Neuron (in vitro differentiated cells): ENCODE measurements around the gene PPBP.
"Not testable (repeated sequence)": the region's sequence is repeated elsewhere in the genome, so short reads cannot be mapped to it uniquely, and the experiment has no call there.

Source experiments
- H2AFZ ChIP-seq: one replicate; pipeline ENCODE4 v1.6.1; 2013; ENCODE audit warnings: low read depth, mild to moderate bottlenecking, inconsistent platforms, low read length, moderate library complexity
- H3K27me3 ChIP-seq: one replicate; pipeline ENCODE4 v1.6.1; 2013; ENCODE audit warnings: low read length; ENCODE audit not compliant: insufficient read depth
- H3K36me3 ChIP-seq: one replicate; pipeline ENCODE4 v1.6.1; 2013; ENCODE audit warnings: low read length; ENCODE audit not compliant: insufficient read depth
- H3K4me1 ChIP-seq: one replicate; pipeline ENCODE4 v1.6.1; 2013; ENCODE audit warnings: low read length; ENCODE audit not compliant: insufficient read depth
- H3K4me3 ChIP-seq: 2 replicates; pipeline ENCODE4 v1.5.1; 2013; ENCODE audit warnings: mild to moderate bottlenecking, low read length, moderate library complexity
- H3K9me3 ChIP-seq: one replicate; pipeline ENCODE4 v1.6.1; 2013; ENCODE audit warnings: low read length

PPBP gene

DNA sequence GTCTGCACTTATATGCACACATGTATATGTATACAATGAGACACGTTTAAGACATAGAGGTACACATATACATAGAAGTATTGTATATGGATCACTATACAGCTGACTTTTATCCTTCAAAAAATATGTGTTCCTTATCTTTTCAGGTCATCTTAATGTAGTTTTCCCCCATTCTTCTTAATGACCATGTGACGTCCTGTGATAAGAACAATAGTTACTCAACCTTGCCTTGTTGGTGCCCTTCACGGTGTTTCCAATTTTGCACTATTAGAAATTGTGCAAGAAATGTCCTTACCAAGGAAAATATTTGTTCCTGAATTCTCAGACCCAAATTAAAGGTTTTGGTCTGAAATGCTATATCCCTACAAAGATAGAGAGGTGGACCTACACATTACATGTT is 1.0 kb upstream of the PPBP start:
- no peaks in the 10 kb centered on the region for H3K9me3 ChIP-seq
- no peak overlapping the region for H2AFZ ChIP-seq
- H3K4me1 ChIP-seq = no peaks in the 10 kb centered on the region
- H3K27me3 ChIP-seq = no peaks in the 10 kb centered on the region
- H3K36me3 ChIP-seq = no peaks in the 10 kb centered on the region
- no peak overlapping the region for H3K4me3 ChIP-seq

DNA sequence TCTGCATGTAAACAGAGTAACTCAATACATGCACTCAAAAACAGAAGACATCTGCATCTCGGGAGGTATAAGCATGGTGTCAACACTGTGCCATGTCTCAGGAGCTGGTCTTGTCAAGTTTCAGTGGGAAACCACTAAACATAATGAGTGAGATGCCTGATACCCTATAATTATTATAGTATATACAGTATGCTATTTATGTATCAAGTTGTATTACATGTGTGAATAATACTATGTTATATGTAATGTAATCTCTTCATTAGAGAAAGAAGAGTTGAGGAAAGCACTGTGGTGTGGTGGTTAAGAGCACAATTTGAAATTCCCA is 2.5 kb downstream of the PPBP start:
- Histone ChIP-seq H2AFZ (no peak overlapping the region), H3K4me3 (no peak overlapping the region), H3K9me3 (no peaks in the 10 kb centered on the region), H3K27me3 (no peaks in the 10 kb centered on the region), H3K4me1 (no peaks in the 10 kb centered on the region), H3K36me3 (no peaks in the 10 kb centered on the region)

- H3K9me3 ChIP-seq = no peaks in the 10 kb centered on the region
- H3K4me1 ChIP-seq = peaks cover 3% of the 10 kb centered on the region
- H2AFZ ChIP-seq = no peak overlapping the region
- H3K27me3 ChIP-seq = no peaks in the 10 kb centered on the region
- H3K4me3 ChIP-seq = no peak overlapping the region
- H3K36me3 ChIP-seq = no peaks in the 10 kb centered on the region
These were observed 3.1 kb downstream of the PPBP start for GRCh38 chr4:73984736-73985527.

DNA sequence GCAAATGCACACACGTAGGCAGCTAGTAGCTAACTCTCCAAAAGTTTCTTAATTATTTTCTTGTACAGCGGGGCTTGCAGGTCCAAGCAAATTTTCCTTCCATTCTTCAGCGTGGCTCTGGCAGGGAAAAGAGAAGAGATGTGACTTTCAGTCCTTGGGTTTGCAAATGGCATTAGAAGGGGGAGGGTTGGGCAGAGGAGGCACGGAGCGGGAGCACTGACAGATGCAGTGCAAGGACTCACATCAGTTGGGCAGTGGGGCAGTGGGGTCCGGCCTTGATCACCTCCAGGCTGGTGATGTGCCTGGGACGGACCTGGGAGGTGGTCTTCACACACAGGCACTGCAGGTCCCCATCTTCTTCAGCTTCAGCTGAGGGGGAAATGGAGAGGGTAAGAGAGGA is 6.8 kb downstream of the PPBP start:
- H3K27me3 ChIP-seq, H2AFZ ChIP-seq, H3K36me3 ChIP-seq, H3K9me3 ChIP-seq, H3K4me3 ChIP-seq: not testable (repeated sequence)
- peaks cover 13% of the 10 kb centered on the region for H3K4me1 ChIP-seq

GRCh38 chr4:73979407-73979957 is 8.5 kb downstream of the PPBP start:
- H3K36me3 ChIP-seq = no peaks in the 10 kb centered on the region
- no peak overlapping the region for H3K4me3 ChIP-seq
- peaks cover 13% of the 10 kb centered on the region for H3K4me1 ChIP-seq
- no peaks in the 10 kb centered on the region for H3K9me3 ChIP-seq
- no peak overlapping the region for H2AFZ ChIP-seq
- H3K27me3 ChIP-seq = no peaks in the 10 kb centered on the region

- peaks cover 13% of the 10 kb centered on the region for H3K4me1 ChIP-seq
- no peaks in the 10 kb centered on the region for H3K36me3 ChIP-seq
- H3K9me3 ChIP-seq = no peaks in the 10 kb centered on the region
- H3K4me3 ChIP-seq = no peak overlapping the region
- H3K27me3 ChIP-seq = no peaks in the 10 kb centered on the region
- no peak overlapping the region for H2AFZ ChIP-seq
These were observed 9.1 kb downstream of the PPBP start for GRCh38 chr4:73978886-73979285.

DNA sequence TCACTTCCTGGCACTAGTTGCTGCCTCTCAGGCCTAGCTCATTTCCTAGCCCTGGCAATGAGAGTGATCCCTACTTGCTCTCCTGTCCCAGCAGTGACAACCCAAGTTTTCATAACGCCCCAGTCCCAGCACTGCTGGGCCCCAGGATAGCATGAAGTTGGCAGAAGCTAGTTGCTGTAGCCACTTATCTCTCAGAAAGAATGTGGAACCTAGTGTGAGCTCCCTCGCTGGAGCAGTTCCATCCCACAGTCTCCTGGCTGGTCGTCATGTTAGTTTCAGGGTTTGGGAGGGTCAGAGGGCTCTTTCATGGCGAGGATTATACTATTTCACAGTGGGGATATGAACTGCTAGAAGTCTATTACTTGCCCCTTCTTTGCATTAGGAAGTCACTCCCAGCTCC is 11.3 kb downstream of the PPBP start:
- Histone ChIP-seq H3K36me3 (no peaks in the 10 kb centered on the region), H3K9me3 (no peaks in the 10 kb centered on the region), H3K4me3 (no peak overlapping the region), H3K27me3 (no peaks in the 10 kb centered on the region), H2AFZ (no peak overlapping the region), H3K4me1 (peaks cover 13% of the 10 kb centered on the region)

- Histone ChIP-seq H3K9me3 (no peaks in the 10 kb centered on the region), H2AFZ (no peak overlapping the region), H3K4me1 (peaks cover 13% of the 10 kb centered on the region), H3K27me3 (no peaks in the 10 kb centered on the region), H3K4me3 (no peak overlapping the region), H3K36me3 (no peaks in the 10 kb centered on the region)
These were observed 11.8 kb downstream of the PPBP start for GRCh38 chr4:73976217-73976616.

GRCh38 chr4:73974352-73974751 is 13.6 kb downstream of the PPBP start:
- Histone ChIP-seq H3K27me3 (no peaks in the 10 kb centered on the region), H3K4me3 (no peak overlapping the region), H2AFZ (no peak overlapping the region), H3K4me1 (peaks cover 5% of the 10 kb centered on the region), H3K36me3 (no peaks in the 10 kb centered on the region), H3K9me3 (no peaks in the 10 kb centered on the region)

GRCh38 chr4:73970945-73971344 is 17.0 kb downstream of the PPBP start:
- H3K9me3 ChIP-seq = no peaks in the 10 kb centered on the region

GRCh38 chr4:73970011-73970410 is 18.0 kb downstream of the PPBP start:
- no peaks in the 10 kb centered on the region for H3K4me1 ChIP-seq
- no peak overlapping the region for H3K4me3 ChIP-seq
- no peak overlapping the region for H2AFZ ChIP-seq
- H3K27me3 ChIP-seq = no peaks in the 10 kb centered on the region
- no peaks in the 10 kb centered on the region for H3K36me3 ChIP-seq
- H3K9me3 ChIP-seq = no peaks in the 10 kb centered on the region

More at GRCh38 chr4:73970945-73971344, 17.0 kb downstream of the PPBP start:
- Histone ChIP-seq H2AFZ (no peak overlapping the region), H3K4me3 (no peak overlapping the region), H3K27me3 (no peaks in the 10 kb centered on the region), H3K36me3 (no peaks in the 10 kb centered on the region), H3K4me1 (no peaks in the 10 kb centered on the region)

DNA sequence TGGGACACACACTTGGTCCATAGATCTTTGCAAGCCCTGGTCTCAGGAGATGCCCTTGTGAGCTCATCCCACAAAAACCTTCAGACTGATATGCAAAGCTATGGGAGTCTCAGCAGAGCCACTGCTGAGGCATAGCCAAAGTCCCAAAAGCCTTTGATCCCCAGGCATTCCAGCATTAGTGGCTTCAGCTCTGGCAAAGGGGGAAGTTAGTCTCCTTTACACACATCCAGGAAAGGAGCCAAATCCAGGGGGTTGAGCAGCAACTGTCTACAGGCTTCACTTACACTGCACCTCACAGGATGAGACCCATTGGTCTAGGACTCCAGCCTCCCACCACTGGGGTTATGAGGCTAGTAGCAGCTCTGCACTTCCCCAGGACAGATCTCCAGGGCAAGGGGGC is 20.1 kb downstream of the PPBP start:
- H3K4me1 ChIP-seq = no peaks in the 10 kb centered on the region
- H3K9me3 ChIP-seq = no peaks in the 10 kb centered on the region
- H3K4me3 ChIP-seq = no peak overlapping the region
- no peaks in the 10 kb centered on the region for H3K27me3 ChIP-seq
- H3K36me3 ChIP-seq = no peaks in the 10 kb centered on the region
- H2AFZ ChIP-seq = no peak overlapping the region

DNA sequence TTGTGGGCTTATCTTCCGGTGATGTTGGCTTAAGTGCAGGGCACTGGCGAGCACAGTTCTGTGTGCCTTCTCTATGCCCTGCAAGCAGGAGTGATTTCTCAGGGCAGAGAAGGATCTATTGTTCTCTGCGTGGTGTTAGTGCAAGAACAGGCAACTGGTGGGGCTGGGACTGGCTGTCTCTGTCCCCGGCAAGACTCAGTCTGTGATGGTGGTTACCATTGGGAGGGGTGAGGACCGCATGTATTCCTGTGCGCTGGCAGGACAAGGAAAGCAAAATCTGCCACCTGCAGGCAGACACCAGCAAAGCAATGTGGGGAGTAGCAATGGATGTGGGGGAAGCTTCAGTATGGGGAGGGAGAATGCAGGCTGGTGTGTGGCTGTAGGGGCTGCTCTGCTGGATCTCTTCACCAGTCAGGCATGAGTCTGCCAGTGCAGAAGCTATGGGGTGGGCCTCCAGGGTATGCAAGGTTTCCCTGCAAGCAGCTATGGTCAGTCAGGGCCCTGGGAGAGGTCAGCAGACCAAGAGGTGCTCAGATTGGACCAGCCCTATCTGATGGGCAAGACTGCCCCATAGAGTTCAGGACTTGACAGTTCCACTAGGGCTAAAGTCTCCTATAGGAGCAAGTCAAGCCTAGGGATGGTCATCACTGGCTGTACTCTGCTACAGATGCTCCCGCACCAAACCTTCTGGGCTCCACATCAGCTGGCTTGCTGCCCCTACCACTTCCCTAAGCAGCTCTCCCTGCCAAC is 23.0 kb downstream of the PPBP start:
- no peak overlapping the region for H3K4me3 ChIP-seq
- H3K9me3 ChIP-seq = no peaks in the 10 kb centered on the region
- no peaks in the 10 kb centered on the region for H3K36me3 ChIP-seq
- no peaks in the 10 kb centered on the region for H3K27me3 ChIP-seq
- H2AFZ ChIP-seq = no peak overlapping the region
- no peaks in the 10 kb centered on the region for H3K4me1 ChIP-seq
